HCT116 (cell line): ENCODE data around the gene TEX22. TPM values are rescaled to one million over a fixed set of nuclear protein-coding genes. Genes with fewer than 3 reads are reported as not detected.

Experiments
- ATAC-seq: fragments of 200-7000 bp; cut with Tn5 transposase; 2 replicates; pipeline ENCODE4 v1.9.1; 2020; ENCODE audit warnings: mild to moderate bottlenecking, moderate library complexity
- BruUV-seq: library from RNA; stranded (reverse); fragments of 400-500 nt; replicated peaks from 2 replicates; lab custom pipeline; 2021; lab: Mats Ljungman, UMichigan
- CTCF ChIA-PET: fragments of 300-600 bp; sonication (Branson Sonifier 250); formaldehyde crosslinking; loops from one replicate; lab custom pipeline; 2021; ENCODE audit warnings: antibody characterized with exemption; lab: Charles Lee
- POLR2A ChIA-PET: fragments of 300-600, 350-600 bp; sonication (Branson Sonifier 250); formaldehyde crosslinking; loops from one replicate; lab custom pipeline; 2021; ENCODE audit warnings: antibody characterized with exemption; lab: Charles Lee
- RAD21 ChIA-PET, 2 experiments: fragments of 300-600 bp; sonication (Branson Sonifier 250); formaldehyde crosslinking; loops; one replicate each; lab custom pipeline; 2023; ENCODE audit warnings: low total read pairs in 2 of 2; ENCODE audit not compliant: uncharacterized antibody in 2 of 2, unreplicated experiment in 2 of 2, low non-redundant PET in 1 of 2; lab: Charles Lee
- DNase-seq: peaks from one replicate; pipeline ENCODE4 v3.0.0-alpha.2; 2010; ENCODE audit warnings: low read depth, low spot score
- H2AFZ ChIP-seq: fragments of 200-600 bp; shearing (Covaris generic), sonication (generic); 2 replicates; pipeline ENCODE4 v1.6.1; 2017; ENCODE audit warnings: low read depth, mixed run types, mixed read lengths, antibody characterized with exemption, low read length; ENCODE audit not compliant: poor library complexity, severe bottlenecking
- H3K27ac ChIP-seq: 2 replicates; pipeline ENCODE4 v1.5.1; 2012; ENCODE audit warnings: low read depth, low read length
- H3K27me3 ChIP-seq: fragments of 200-600 bp; sonication (generic); 2 replicates; pipeline ENCODE4 v1.6.1; 2016; ENCODE audit warnings: mixed run types, low read length, mixed read lengths; ENCODE audit not compliant: insufficient read depth
- H3K36me3 ChIP-seq, 2 experiments: fragments of 200-500 bp in 1 of 2; fragments of 200-600 bp in 1 of 2; sonication (Bioruptor generic) in 1 of 2; sonication (generic) in 1 of 2; 2 replicates each; pipeline versions ENCODE4 v1.5.1 to v1.6.1; 2014 to 2016; ENCODE audit warnings: low read length in 2 of 2, inconsistent platforms in 1 of 2, mixed read lengths in 1 of 2, mixed run types in 1 of 2; ENCODE audit not compliant: insufficient read depth in 2 of 2, control insufficient read depth in 1 of 2
- H3K4me1 ChIP-seq, 2 experiments: fragments of 200-600 bp in 1 of 2; sonication (generic) in 1 of 2; 2 replicates each; pipeline versions ENCODE4 v1.5.1 to v1.6.1; 2012 to 2017; ENCODE audit warnings: low read length in 2 of 2, inconsistent platforms in 1 of 2, mild to moderate bottlenecking in 1 of 2, mixed read lengths in 1 of 2, mixed run types in 1 of 2, moderate library complexity in 1 of 2; ENCODE audit not compliant: insufficient read depth in 2 of 2, control insufficient read depth in 1 of 2
- H3K4me2 ChIP-seq: fragments of 200-600 bp; sonication (generic); 2 replicates; pipeline ENCODE4 v1.6.1; 2017; ENCODE audit warnings: mixed run types, low read length, mixed read lengths
- H3K4me3 ChIP-seq, 2 experiments: fragments of 200-600 bp in 1 of 2; sonication (generic) in 1 of 2; replicated peaks in 1 of 2; 2 replicates each; pipeline ENCODE4 v1.5.1; 2011 to 2016; ENCODE audit warnings: low read length in 2 of 2, control low read depth in 1 of 2, low read depth in 1 of 2, mild to moderate bottlenecking in 1 of 2, mixed read lengths in 1 of 2, mixed run types in 1 of 2
- H3K79me2 ChIP-seq: fragments of 200-600 bp; sonication (generic); 2 replicates; pipeline ENCODE4 v1.6.1; 2017; ENCODE audit warnings: mild to moderate bottlenecking, mixed run types, low read length, moderate library complexity, mixed read lengths; ENCODE audit not compliant: insufficient read depth
- H3K9ac ChIP-seq: fragments of 200-600 bp; sonication (generic); 2 replicates; pipeline ENCODE4 v1.6.1; 2016; ENCODE audit warnings: low read length, mixed read lengths
- H3K9me2 ChIP-seq: fragments of 200-600 bp; sonication (generic), shearing (Covaris generic); 2 replicates; pipeline ENCODE4 v1.6.1; 2017; ENCODE audit warnings: mixed run types, mild to moderate bottlenecking, moderate library complexity; ENCODE audit not compliant: insufficient read depth
- H3K9me3 ChIP-seq, 2 experiments: fragments of 200-500 bp in 1 of 2; fragments of 200-600 bp in 1 of 2; sonication (Bioruptor generic) in 1 of 2; sonication (generic) in 1 of 2; 2 replicates each; pipeline ENCODE4 v1.6.1; 2014 to 2017; ENCODE audit warnings: low read length in 2 of 2, mixed read lengths in 2 of 2, inconsistent platforms in 1 of 2, low read depth in 1 of 2, mild to moderate bottlenecking in 1 of 2, mixed run types in 1 of 2, moderate library complexity in 1 of 2; ENCODE audit not compliant: control insufficient read depth in 1 of 2, insufficient read depth in 1 of 2
- H4K20me1 ChIP-seq: fragments of 200-600 bp; sonication (generic), shearing (Covaris generic); 2 replicates; pipeline ENCODE4 v1.6.1; 2017; ENCODE audit warnings: mixed run types, mild to moderate bottlenecking, moderate library complexity; ENCODE audit not compliant: insufficient read depth
- CEBPB ChIP-seq: IDR thresholded peaks from 2 replicates; pipeline ENCODE4 v1.6.1; 2012; ENCODE audit warnings: low read depth
- ELF1 ChIP-seq: IDR thresholded peaks from 2 replicates; pipeline ENCODE4 v1.6.1; 2012; ENCODE audit warnings: low read depth, borderline replicate concordance
- EZH2 ChIP-seq: fragments of 200-600 bp; sonication (generic); IDR thresholded peaks from 2 replicates; pipeline ENCODE4 v1.6.1; 2017; ENCODE audit warnings: antibody characterized with exemption, mixed run types
- EZH2phosphoT487 ChIP-seq: fragments of 200-600 bp; IDR thresholded peaks from 2 replicates; pipeline ENCODE4 v1.6.1; 2018; ENCODE audit warnings: antibody characterized with exemption, borderline replicate concordance
- JUND ChIP-seq: IDR thresholded peaks from 2 replicates; pipeline ENCODE4 v1.6.1; 2012
- POLR2A ChIP-seq: IDR thresholded peaks from 2 replicates; pipeline ENCODE4 v1.7.0; 2011; ENCODE audit warnings: borderline replicate concordance; ENCODE audit not compliant: insufficient read depth, insufficient read length; ENCODE audit errors: extremely low read depth
- POLR2AphosphoS5 ChIP-seq: IDR thresholded peaks from 2 replicates; pipeline ENCODE4 v1.6.1; 2011; ENCODE audit warnings: mild to moderate bottlenecking, low read depth, low read length, moderate library complexity
- SIN3A ChIP-seq: IDR thresholded peaks from 2 replicates; pipeline ENCODE4 v1.6.1; 2012; ENCODE audit warnings: low read depth
- SP1 ChIP-seq: IDR thresholded peaks from 2 replicates; pipeline ENCODE4 v1.6.1; 2012; ENCODE audit warnings: low read depth
- TCF7L2 ChIP-seq: IDR thresholded peaks from 2 replicates; pipeline ENCODE4 v1.7.0; 2011; ENCODE audit warnings: borderline replicate concordance, inconsistent platforms; ENCODE audit not compliant: insufficient read depth, insufficient read length; ENCODE audit errors: extremely low read depth
- ZNF274 ChIP-seq: fragments of 200-500 bp; sonication (Bioruptor generic); IDR thresholded peaks from 2 replicates; pipeline ENCODE4 v1.6.1; 2014; ENCODE audit warnings: mild to moderate bottlenecking, low read depth, low read length, inconsistent platforms
- intact Hi-C: fragments of 100-400 bp; cut with micrococcal nuclease; formaldehyde crosslinking; loops from 2 replicates; pipeline ENCODE4 v1.10.0; 2022
- total RNA-seq: library from RNA; stranded (reverse); gene quantifications from one replicate; pipeline ENCODE4 v1.2.1, GENCODE V29; 2021; ENCODE audit not compliant: unreplicated experiment
- TF ChIP-seq, protein P1 (sequence below): IDR thresholded peaks from 2 replicates; pipeline ENCODE4 v1.6.1; 2012
- TF ChIP-seq, protein P2 (sequence below): IDR thresholded peaks from 2 replicates; pipeline ENCODE4 v1.6.1; 2011; ENCODE audit warnings: mild to moderate bottlenecking, low read length, moderate library complexity; ENCODE audit not compliant: insufficient replicate concordance; ENCODE audit errors: extremely low read depth

Gene TEX22
- total RNA-seq, 1 experiment from 2014 or later, result 3.8 TPM

DNA sequence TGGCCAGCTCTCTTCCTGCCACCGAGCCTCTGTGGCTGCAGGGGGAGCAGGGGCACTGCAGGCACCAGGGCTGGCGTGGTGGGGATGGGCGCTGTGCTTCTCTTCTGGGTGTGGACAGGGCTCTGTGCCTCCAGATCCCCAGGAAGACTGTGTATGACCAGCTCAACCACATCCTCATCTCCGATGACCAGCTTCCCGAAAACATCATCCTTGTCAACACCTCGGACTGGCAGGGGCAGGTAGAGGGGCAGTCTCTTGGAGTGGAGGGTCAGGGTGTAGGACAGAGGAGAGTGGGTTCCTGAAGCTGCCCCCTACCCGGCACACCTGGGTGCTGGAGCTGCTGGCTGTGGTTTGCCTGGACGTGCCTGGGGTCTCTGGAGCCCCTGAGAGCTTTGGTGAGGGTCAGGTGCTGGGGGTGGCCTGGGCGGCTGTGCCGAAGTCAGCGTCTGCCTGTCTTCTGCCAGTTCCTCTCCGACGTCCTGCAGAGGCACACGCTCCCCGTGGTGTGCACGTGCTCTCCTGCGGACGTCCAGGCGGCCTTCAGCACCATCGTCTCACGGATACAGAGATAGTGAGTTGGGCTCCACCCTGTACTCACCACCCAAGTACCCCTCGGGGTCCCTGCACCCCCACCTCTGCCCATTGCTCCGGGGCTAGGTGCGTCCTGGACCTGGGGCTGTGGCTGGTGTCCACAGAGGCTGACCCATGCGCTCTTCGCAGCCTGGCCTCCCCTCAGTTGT, 15.8 kb upstream of the TEX22 start:
- TF ChIP-seq SIN3A, result no peak
- TF ChIP-seq, all 23 proteins: peak for 0
- no peak overlapping the region for H3K4me3 ChIP-seq
- BruUV-seq, result no TSS peak
- ChIA-PET POLR2A (no interaction called here), CTCF (no interaction called here), RAD21 (no interaction called here)
- intact Hi-C loops, result no loop called here
- H3K4me2 ChIP-seq, result no peak overlapping the region
- no peak overlapping the region for H2AFZ ChIP-seq
- no peak for DNase-seq
- H3K27me3 ChIP-seq, result no peaks in the 10 kb centered on the region
- H3K9ac ChIP-seq, result no peak overlapping the region
- H3K4me1 ChIP-seq, result no peaks in the 10 kb centered on the region
- no peaks in the 10 kb centered on the region for H3K36me3 ChIP-seq
- no peak for ATAC-seq
- no peaks in the 10 kb centered on the region for H3K79me2 ChIP-seq
- H4K20me1 ChIP-seq, result no peaks in the 10 kb centered on the region
- no peak overlapping the region; the same call in 1 of the 2 replicates for H3K27ac ChIP-seq
- no peaks in the 10 kb centered on the region for H3K9me3 ChIP-seq
- no peaks in the 10 kb centered on the region for H3K9me2 ChIP-seq

DNA sequence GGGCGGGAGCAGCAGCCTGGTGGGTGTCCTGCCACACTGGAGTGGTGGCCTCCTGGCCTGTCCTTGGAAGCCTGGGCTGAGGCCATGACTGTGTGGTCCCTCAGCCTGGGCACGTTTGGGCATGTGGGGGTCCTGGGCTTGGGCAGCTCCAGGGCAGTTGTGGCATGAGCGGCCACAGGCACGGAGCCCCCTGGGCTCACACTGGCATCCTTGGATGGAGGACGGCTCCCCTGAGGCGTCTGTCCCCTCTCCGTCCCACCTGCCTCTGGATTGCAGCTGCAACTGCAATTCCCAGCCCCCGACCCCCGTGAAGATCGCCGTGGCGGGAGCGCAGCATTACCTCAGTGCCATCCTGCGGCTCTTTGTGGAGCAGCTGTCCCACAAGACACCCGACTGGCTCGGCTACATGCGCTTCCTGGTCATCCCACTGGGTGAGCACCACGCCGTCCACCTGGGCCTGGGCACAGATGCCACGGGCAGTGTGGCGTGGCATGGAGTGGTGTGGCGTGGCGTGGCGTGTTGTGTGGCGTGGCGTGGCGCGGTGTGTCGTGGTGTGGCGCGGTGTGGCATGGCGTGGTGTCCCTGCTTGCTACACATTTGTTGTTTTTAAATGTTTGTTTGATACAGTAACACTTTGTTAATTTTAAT, 15.1 kb upstream of the TEX22 start:
- H3K9me2 ChIP-seq, result no peaks in the 10 kb centered on the region
- H3K27me3 ChIP-seq, result no peaks in the 10 kb centered on the region
- H3K27ac ChIP-seq, result no peak overlapping the region; the same call in 1 of the 2 replicates
- DNase-seq, result no peak
- ChIA-PET CTCF (no interaction called here), POLR2A (no interaction called here), RAD21 (no interaction called here)
- H3K9ac ChIP-seq, result no peak overlapping the region
- H3K36me3 ChIP-seq, result no peaks in the 10 kb centered on the region
- H3K79me2 ChIP-seq, result no peaks in the 10 kb centered on the region
- no peak overlapping the region for H3K4me2 ChIP-seq
- H2AFZ ChIP-seq, result no peak overlapping the region
- H4K20me1 ChIP-seq, result no peaks in the 10 kb centered on the region
- H3K9me3 ChIP-seq, result no peaks in the 10 kb centered on the region
- no peak overlapping the region for H3K4me3 ChIP-seq
- intact Hi-C loops, result no loop called here
- no peaks in the 10 kb centered on the region for H3K4me1 ChIP-seq
- no TSS peak for BruUV-seq
- no peak for ATAC-seq
- TF ChIP-seq TCF7L2 (no peak), EZH2 (no peak), POLR2A (no peak), JUND (no peak), CEBPB (no peak), SIN3A (no peak), ELF1 (no peak), EZH2phosphoT487 (no peak), POLR2AphosphoS5 (no peak), SP1 (no peak), ZNF274 (no peak)
- TF ChIP-seq, protein P1, sequence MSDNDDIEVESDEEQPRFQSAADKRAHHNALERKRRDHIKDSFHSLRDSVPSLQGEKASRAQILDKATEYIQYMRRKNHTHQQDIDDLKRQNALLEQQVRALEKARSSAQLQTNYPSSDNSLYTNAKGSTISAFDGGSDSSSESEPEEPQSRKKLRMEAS, result no peak
- TF ChIP-seq, protein P2, sequence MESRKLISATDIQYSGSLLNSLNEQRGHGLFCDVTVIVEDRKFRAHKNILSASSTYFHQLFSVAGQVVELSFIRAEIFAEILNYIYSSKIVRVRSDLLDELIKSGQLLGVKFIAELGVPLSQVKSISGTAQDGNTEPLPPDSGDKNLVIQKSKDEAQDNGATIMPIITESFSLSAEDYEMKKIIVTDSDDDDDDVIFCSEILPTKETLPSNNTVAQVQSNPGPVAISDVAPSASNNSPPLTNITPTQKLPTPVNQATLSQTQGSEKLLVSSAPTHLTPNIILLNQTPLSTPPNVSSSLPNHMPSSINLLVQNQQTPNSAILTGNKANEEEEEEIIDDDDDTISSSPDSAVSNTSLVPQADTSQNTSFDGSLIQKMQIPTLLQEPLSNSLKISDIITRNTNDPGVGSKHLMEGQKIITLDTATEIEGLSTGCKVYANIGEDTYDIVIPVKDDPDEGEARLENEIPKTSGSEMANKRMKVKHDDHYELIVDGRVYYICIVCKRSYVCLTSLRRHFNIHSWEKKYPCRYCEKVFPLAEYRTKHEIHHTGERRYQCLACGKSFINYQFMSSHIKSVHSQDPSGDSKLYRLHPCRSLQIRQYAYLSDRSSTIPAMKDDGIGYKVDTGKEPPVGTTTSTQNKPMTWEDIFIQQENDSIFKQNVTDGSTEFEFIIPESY, result no peak
